B cell (primary cell): Measurements from ENCODE around the gene TSHZ3. TPM values are rescaled to one million over a fixed set of nuclear protein-coding genes. Genes with fewer than 3 reads are reported as not detected.

ENCODE experiments used
- ATAC-seq: fragments of 200-7000 bp; cut with Tn5 transposase; one replicate; pipeline ENCODE4 v1.10.0; 2021; ENCODE audit warnings: low read depth, mild to moderate bottlenecking, moderate number of reproducible peaks, moderate library complexity
- CTCF ChIA-PET: fragments of 350-600 bp; sonication (Branson Sonifier 250); formaldehyde crosslinking; loops from one replicate; lab custom pipeline; 2021; ENCODE audit warnings: antibody characterized with exemption, inconsistent platforms; lab: Charles Lee
- POLR2A ChIA-PET: fragments of 350-600 bp; sonication (Branson Sonifier 250); formaldehyde crosslinking; loops from one replicate; lab custom pipeline; 2021; ENCODE audit warnings: antibody characterized with exemption; lab: Charles Lee
- DNase-seq: peaks from one replicate; pipeline ENCODE4 v3.0.0; 2013
- H2AFZ ChIP-seq: 2 replicates; pipeline ENCODE4 v1.6.1; 2012; ENCODE audit warnings: mild to moderate bottlenecking, low read depth, low read length; ENCODE audit not compliant: insufficient read depth, poor library complexity, severe bottlenecking
- H3K27ac ChIP-seq, 2 donors: 1 replicate in 1 of 2; 2 replicates in 1 of 2; pipeline ENCODE4 v1.5.1; 2012 to 2013; ENCODE audit warnings: low read length in 2 of 2, mild to moderate bottlenecking in 2 of 2, moderate library complexity in 1 of 2
- H3K27me3 ChIP-seq, 4 experiments: fragments of 200-600 bp in 1 of 4; sonication (generic) in 1 of 4; replicated peaks in 1 of 4; 1 replicate in 2 of 4; 2 replicates in 2 of 4; pipeline versions ENCODE4 v1.6.1 to v1.7.0; 2013 to 2016; ENCODE audit warnings: low read length in 3 of 4, mild to moderate bottlenecking in 2 of 4, mixed read lengths in 1 of 4, moderate library complexity in 1 of 4; ENCODE audit not compliant: insufficient read depth in 4 of 4, control insufficient read depth in 3 of 4; ENCODE audit errors: control extremely low read depth in 1 of 4
- H3K36me3 ChIP-seq, 2 experiments: replicated peaks in 1 of 2; 1 replicate in 1 of 2; 2 replicates in 1 of 2; pipeline versions ENCODE4 v1.6.1 to v1.7.1; 2013; ENCODE audit warnings: low read length in 1 of 2; ENCODE audit not compliant: insufficient read depth in 2 of 2, control insufficient read depth in 1 of 2; ENCODE audit errors: control extremely low read depth in 1 of 2, extremely low read depth in 1 of 2
- H3K4me1 ChIP-seq, 2 donors: fragments of 200-600 bp in 1 of 2; sonication (generic) in 1 of 2; 1 replicate in 1 of 2; 2 replicates in 1 of 2; pipeline versions ENCODE4 v1.5.1 to v1.6.1; 2013 to 2017; ENCODE audit warnings: low read length in 2 of 2; ENCODE audit not compliant: control insufficient read depth in 2 of 2, insufficient read depth in 2 of 2
- H3K4me2 ChIP-seq: replicated peaks from 2 replicates; pipeline ENCODE3; 2012; ENCODE audit warnings: mild to moderate bottlenecking, low read depth, low read length; ENCODE audit not compliant: poor library complexity, severe bottlenecking
- H3K4me3 ChIP-seq, 5 experiments: fragments of 200-600 bp in 1 of 5; sonication (generic) in 1 of 5; 1 replicate in 3 of 5; 2 replicates in 2 of 5; pipeline versions ENCODE4 v1.5.1 to v1.7.0; 2011 to 2016; ENCODE audit warnings: low read length in 4 of 5, mild to moderate bottlenecking in 4 of 5, low read depth in 2 of 5, control low read depth in 1 of 5, moderate library complexity in 1 of 5; ENCODE audit not compliant: insufficient read depth in 1 of 5; ENCODE audit errors: control extremely low read depth in 1 of 5, extremely low read depth in 1 of 5
- H3K79me2 ChIP-seq: fragments of 200-600 bp; sonication (generic); one replicate; pipeline ENCODE4 v1.6.0; 2016; ENCODE audit warnings: low read length; ENCODE audit not compliant: control insufficient read depth, insufficient read depth
- H3K9ac ChIP-seq: fragments of 200-600 bp; sonication (generic); 2 replicates; pipeline ENCODE4 v1.6.1; 2017; ENCODE audit warnings: mild to moderate bottlenecking, low read length, moderate library complexity
- H3K9me3 ChIP-seq, 3 donors: one replicate each; pipeline versions ENCODE4 v1.6.1 to v1.7.1; 2013; ENCODE audit warnings: low read length in 2 of 3; ENCODE audit not compliant: control insufficient read depth in 2 of 3, insufficient read depth in 1 of 3; ENCODE audit errors: control extremely low read depth in 1 of 3
- H4K20me1 ChIP-seq: 2 replicates; pipeline ENCODE4 v1.6.0; 2012; ENCODE audit warnings: mild to moderate bottlenecking, low read length; ENCODE audit not compliant: insufficient read depth, control insufficient read depth, poor library complexity, severe bottlenecking
- H3K27ac Mint-ChIP-seq: one replicate; pipeline ENCODE4 v1.8.0; 2021; ENCODE audit warnings: mixed read lengths
- H3K27me3 Mint-ChIP-seq: one replicate; pipeline ENCODE4 v1.8.0; 2021; ENCODE audit warnings: mixed read lengths
- H3K4me1 Mint-ChIP-seq: one replicate; pipeline ENCODE4 v1.8.0; 2021; ENCODE audit warnings: mixed read lengths
- H3K4me3 Mint-ChIP-seq: one replicate; pipeline ENCODE4 v1.8.0; 2021; ENCODE audit warnings: mixed read lengths
- H3K9me3 Mint-ChIP-seq: one replicate; pipeline ENCODE4 v1.8.0; 2022; ENCODE audit warnings: mixed read lengths; ENCODE audit not compliant: insufficient read depth
- CTCF ChIP-seq: fragments of 200-600 bp; IDR thresholded peaks from one replicate; pipeline ENCODE4 v1.8.0; 2022; ENCODE audit warnings: antibody characterized with exemption, mild to moderate bottlenecking
- EZH2 ChIP-seq: IDR thresholded peaks from 2 replicates; pipeline ENCODE4 v1.6.1; 2012; ENCODE audit warnings: borderline replicate concordance, low read depth, mild to moderate bottlenecking, moderate library complexity, low read length; ENCODE audit not compliant: insufficient read depth, poor library complexity, severe bottlenecking
- WGBS: methylation state at CpG from one replicate; pipeline ENCODE4 v1.1.5; 2013; ENCODE audit warnings: missing lambda C conversion rate; ENCODE audit not compliant: insufficient coverage; 5-methylcytosine and 5-hydroxymethylcytosine counted together
- intact Hi-C: fragments of 100-400 bp; cut with micrococcal nuclease; formaldehyde crosslinking; loops from one replicate; pipeline ENCODE4 v1.10.0; 2022
- polyA plus RNA-seq: library from polyadenylated mRNA; depleted of rRNA; stranded (reverse); fragments of >200 nt; gene quantifications from 2 replicates; pipeline ENCODE4 v1.2.3, GENCODE V29; 2012
- total RNA-seq, 2 donors: library from RNA; stranded (reverse); fragments of 120-200 nt in 1 of 2; gene quantifications; 1 replicate in 1 of 2; 2 replicates in 1 of 2; pipeline versions ENCODE4 v1.2.3 to v1.2.4, GENCODE V29; 2013 to 2022

The TSHZ3 gene
- total and polyA plus RNA-seq, 2 donors (not counting 1 experiment from before 2014, with no cell fraction given), result 0.03 to 0.34 TPM

DNA sequence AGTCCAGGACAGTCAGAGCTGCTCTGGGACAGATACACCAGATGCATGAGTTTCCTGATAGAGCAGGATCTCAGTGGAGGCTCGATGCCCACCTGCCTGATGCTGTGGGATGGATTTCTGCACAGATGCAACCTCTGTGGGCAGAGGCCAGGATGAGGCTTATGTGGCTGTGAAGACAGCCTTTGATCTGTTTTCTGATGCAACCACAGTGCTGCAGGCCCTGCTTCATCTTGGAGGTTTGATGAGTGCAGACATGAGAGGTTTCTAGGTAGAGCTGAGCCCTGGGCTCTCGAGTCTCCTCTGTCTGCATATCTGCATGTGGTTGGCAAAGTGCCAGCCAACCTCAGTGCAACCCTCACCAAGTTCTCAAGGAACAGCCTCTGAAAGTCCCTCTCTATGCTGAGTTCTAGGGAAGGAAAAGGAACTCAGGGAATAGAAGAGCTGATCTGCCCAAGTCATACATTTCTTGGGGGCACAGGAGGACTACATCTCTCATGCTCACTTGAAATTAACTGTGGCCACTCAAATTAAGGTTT lies 23.1 kb upstream of the TSHZ3 start:
- Histone ChIP-seq H3K9ac (no peak overlapping the region), H3K27ac (no peak overlapping the region), H3K9me3 (peaks cover 0 to 8% (median 0%) of the 10 kb centered on the region in 3 donors), H2AFZ (no peak overlapping the region), H3K4me3 (no peak overlapping the region), H3K79me2 (no peaks in the 10 kb centered on the region), H3K36me3 (no peaks in the 10 kb centered on the region), H4K20me1 (no peaks in the 10 kb centered on the region), H3K4me2 (no peak overlapping the region), H3K27me3 (no peaks in the 10 kb centered on the region), H3K4me1 (no peaks in the 10 kb centered on the region)
- H3K27me3 Mint-ChIP-seq, result no peaks in the 10 kb centered on the region
- DNase-seq (no peak), ATAC-seq (no peak)
- CTCF ChIA-PET, result no interaction called here
- H3K27ac Mint-ChIP-seq, result no peak overlapping the region
- 56% methylated on average over 1 of the region's 2 CpGs for WGBS
- H3K4me1 Mint-ChIP-seq, result no peaks in the 10 kb centered on the region
- POLR2A ChIA-PET, result no interaction called here
- TF ChIP-seq CTCF (no peak), EZH2 (no peak)
- peaks cover 2% of the 10 kb centered on the region for H3K9me3 Mint-ChIP-seq
- H3K4me3 Mint-ChIP-seq, result no peak overlapping the region
- intact Hi-C loops, result no loop called here

- Mint-ChIP-seq H3K9me3 (peaks cover 2% of the 10 kb centered on the region), H3K4me1 (no peaks in the 10 kb centered on the region), H3K4me3 (no peak overlapping the region), H3K27me3 (no peaks in the 10 kb centered on the region), H3K27ac (no peak overlapping the region)
- Histone ChIP-seq H3K36me3 (no peaks in the 10 kb centered on the region), H3K9me3 (peaks cover 0 to 12% (median 0%) of the 10 kb centered on the region in 3 donors), H3K27me3 (no peaks in the 10 kb centered on the region), H3K4me3 (no peak overlapping the region), H3K79me2 (no peaks in the 10 kb centered on the region), H3K27ac (no peak overlapping the region), H3K4me1 (no peaks in the 10 kb centered on the region), H3K4me2 (no peak overlapping the region), H4K20me1 (no peaks in the 10 kb centered on the region), H3K9ac (no peak overlapping the region), H2AFZ (no peak overlapping the region)
- POLR2A ChIA-PET, result no interaction called here
- ATAC-seq (no peak), DNase-seq (no peak)
- CTCF ChIA-PET, result no interaction called here
- WGBS, result 91% methylated on average over 4 of the region's 5 CpGs
- TF ChIP-seq EZH2 (no peak), CTCF (no peak)
- intact Hi-C loops, result no loop called here
Observed at GRCh38 chr19:31370216-31370615, 21.0 kb upstream of the TSHZ3 start.
